Fibroblast of skin of scalp (primary cell): ENCODE measurements around the gene SS18L1.
A peak's percentile ranks its signal among the peaks of the same experiment; 100 is the strongest.

Experiments used
- DNase-seq: peaks from one replicate; pipeline ENCODE4 v3.0.0-alpha.2; 2013

The SS18L1 gene

GRCh38 chr20:62156592-62157386 is 13.2 kb downstream of the SS18L1 start:
- DNase-seq, result peak; percentile 51

GRCh38 chr20:62157387-62158087 is 14.0 kb downstream of the SS18L1 start:
- no peak for DNase-seq

- DNase-seq, result no peak
Measured at GRCh38 chr20:62158088-62158400, 14.5 kb downstream of the SS18L1 start.

- DNase-seq, result no peak
Measured at GRCh38 chr20:62158541-62158940, 15.0 kb downstream of the SS18L1 start.

GRCh38 chr20:62159052-62159451 is 15.5 kb downstream of the SS18L1 start:
- DNase-seq, result no peak

DNA sequence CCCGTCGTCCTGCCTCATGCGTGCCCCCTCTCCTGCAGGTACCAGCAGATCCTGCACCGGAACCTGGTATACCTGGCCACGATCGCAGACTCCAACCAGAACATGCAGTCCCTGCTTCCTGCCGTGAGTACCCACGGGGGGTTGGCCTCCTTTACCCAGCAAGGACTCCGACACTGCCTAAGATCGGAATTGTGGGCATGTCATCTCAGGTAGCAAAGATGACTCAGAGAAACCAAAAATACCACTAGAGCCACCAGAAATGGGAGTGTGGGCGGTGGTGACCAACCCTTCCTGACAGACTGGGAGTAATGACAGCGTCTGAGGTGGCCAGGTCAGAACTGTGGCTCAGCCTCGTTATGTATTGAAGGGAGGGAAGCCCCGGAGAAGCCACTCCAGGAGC is 16.3 kb downstream of the SS18L1 start:
- no peak for DNase-seq

DNA sequence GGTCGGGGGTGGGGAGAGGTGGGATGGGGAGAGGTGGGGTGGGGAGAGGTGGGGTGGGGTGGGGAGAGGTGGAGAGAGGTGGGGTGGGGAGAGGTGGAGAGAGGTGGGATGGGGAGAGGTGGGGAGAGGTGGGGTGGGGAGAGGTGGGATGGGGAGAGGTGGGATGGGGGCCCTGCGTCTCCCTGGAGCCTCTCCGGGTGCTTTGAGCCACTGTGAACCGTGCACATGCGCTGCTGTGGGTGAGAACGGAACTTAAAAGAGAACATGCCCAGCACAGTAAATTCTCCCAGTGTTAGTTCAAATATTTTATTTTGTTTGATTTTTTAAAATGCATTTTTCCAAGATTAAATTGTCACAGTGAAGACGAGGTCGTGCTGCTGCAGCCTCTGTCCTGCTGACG is 16.7 kb downstream of the SS18L1 start:
- no peak for DNase-seq

DNA sequence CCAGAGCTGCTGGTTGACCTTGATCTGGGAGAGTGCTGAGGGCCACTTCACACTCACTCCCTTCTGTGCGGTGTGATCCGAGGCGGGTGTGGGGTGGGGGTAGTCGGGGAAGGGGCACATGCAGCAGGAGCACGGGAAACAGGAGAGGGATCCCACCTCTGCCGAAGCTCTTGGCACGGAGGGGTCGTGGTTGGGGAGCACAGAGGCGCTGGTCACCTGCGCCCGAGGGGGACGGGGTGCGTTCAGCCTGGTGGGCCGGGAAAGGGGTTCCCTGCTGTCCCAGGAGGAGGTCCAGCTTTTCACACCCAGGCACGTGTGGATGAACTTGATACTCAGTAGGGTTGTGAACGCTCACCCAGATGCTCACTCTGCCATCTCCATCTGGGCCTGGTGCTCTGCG is 17.3 kb downstream of the SS18L1 start:
- DNase-seq, result no peak

- no peak for DNase-seq
Measured at GRCh38 chr20:62161347-62161746, 17.8 kb downstream of the SS18L1 start.

GRCh38 chr20:62162765-62163484 is 19.4 kb downstream of the SS18L1 start:
- DNase-seq, result no peak

GRCh38 chr20:62163485-62163865 is 19.9 kb downstream of the SS18L1 start:
- DNase-seq, result no peak

- DNase-seq, result no peak
Measured at GRCh38 chr20:62163986-62164762, 20.6 kb downstream of the SS18L1 start.

DNA sequence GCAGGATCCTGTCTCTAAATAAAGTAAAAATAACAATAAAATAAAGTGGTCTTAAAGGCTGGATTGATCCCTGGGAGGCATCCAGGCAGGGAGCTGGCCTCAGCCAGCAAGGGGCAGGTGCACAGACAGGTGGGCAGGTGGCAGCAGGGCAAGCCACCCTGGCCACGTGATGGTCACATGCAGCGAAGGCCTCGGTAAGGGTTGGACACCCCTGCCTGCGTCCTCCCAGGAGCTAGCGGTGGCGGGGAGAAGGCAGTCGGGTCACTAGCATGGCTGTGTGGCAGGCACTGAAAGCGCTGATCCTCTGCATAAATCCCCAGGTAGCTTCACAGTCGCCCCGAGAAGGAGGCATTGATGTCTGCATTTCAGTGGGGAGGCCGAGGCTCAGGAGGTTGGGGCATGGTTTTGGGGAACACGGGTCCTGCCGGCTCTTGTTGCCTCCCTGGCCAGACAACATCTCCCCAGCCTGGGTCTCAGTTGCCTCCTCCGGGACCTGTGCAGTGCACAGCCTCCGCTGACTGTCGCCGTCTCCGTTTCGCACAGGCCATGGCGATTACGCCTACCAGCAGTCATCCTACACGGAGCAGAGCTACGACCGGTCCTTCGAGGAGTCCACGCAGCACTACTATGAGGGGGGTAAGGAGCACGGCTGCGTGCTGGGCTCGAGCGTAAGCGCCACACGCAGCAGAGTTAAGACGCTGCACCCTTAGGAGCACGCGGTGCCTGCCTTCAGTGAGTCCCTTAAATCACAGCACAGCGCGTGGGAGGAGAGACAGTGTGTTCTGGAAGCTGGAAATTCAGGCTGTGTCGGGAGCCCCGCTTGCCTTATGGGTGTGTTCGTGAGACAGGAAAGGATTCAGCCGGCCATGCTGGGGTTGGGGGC is 21.6 kb downstream of the SS18L1 start:
- DNase-seq, result no peak

GRCh38 chr20:62165762-62166399 is 22.3 kb downstream of the SS18L1 start:
- no peak for DNase-seq

GRCh38 chr20:62167474-62167873 is 23.9 kb downstream of the SS18L1 start:
- DNase-seq, result no peak

GRCh38 chr20:62168061-62168460 is 24.5 kb downstream of the SS18L1 start:
- no peak for DNase-seq

DNA sequence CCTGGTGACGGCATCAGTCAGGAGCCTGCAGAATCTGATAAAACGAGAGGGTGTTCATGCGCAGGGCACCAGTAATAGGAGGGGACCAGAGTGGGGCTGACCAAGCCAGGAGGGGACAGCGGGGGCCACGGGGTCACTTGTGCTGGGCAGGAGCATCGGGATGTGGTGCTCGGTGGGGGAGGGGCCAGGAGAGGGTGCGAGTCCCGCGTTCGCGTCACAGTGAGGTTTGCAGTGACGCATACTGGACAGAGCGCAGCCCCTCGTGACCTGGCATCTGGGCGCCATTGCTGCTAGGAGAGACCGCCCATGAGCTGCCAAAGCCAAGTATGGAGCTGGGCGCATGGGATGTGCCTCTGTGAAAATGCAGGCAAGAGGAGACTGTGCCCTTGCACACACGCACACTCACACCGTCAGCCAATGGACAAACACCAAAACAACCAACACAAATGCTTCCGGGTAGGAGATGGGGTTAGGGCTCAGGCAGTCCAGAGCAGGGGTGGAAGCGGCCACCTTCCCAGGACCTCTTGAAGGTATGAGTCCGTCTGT is 25.4 kb downstream of the SS18L1 start:
- DNase-seq, result no peak

DNA sequence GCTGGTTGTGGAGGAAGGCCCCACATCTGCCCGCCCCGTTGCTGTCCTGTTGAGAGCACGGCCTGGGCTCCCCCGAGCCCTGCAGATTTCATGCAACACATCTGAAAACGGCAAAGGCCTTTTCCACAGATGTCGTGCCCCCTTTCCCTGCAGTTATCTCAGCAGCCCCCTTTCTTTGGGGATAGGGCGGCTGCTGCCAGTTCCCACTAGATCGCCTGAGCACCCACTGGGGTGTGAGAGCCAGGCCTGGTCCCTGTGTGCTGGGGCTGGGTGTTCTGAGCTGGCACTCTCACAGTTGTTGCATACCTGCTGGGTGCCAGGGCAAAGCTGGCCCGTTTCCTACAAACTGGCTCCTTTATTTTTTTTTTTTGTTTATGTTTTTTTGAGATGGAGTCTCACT is 27.0 kb downstream of the SS18L1 start:
- no peak for DNase-seq

- no peak for DNase-seq
Measured at GRCh38 chr20:62171245-62171644, 27.7 kb downstream of the SS18L1 start.

DNA sequence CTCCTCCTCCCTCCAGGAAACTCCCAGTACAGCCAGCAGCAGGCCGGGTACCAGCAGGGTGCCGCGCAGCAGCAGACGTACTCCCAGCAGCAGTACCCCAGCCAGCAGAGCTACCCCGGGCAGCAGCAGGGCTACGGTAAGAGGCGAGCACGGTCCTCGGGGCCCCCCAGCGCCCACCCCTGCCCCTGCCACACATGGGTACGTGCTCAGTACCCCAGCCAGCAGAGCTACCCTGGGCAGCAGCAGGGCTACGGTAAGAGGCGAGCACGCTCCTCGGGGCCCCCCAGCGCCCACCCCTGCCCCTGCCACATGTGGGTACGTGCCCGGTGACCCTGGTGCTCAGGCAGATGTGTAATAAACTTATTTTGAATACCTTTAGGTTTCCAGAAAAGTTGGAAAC is 29.1 kb downstream of the SS18L1 start:
- DNase-seq, result no peak
